ENCODE measurements around the gene TTC17.
"Not testable (repeated sequence)": the region's sequence is repeated elsewhere in the genome, so short reads cannot be mapped to it uniquely, and the experiment has no call there.

TTC17 gene

DNA sequence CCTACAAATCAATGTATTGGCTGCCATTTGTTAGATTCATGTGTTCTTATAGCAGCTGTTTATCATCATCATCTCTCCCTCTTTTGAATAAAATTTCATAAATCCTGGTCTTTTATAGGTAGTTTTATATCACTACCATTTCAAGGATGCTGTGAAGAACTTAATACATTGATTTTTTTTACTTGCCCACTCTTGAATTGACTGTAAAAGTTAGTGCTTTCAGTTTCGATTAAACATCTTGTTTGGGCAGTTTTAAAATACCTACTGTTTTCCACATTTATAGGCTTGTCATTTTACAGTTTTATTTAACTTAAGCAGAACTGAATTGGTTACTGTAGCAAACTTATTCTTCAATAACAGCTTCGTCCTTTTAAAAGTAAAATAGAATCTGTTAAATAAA lies 59.5 kb downstream of the TTC17 start:
- peaks cover 27% of the 10 kb centered on the region for H3K36me3 ChIP-seq (ENCODE audit: insufficient read depth, low read length)
- no peak overlapping the region for H2AFZ ChIP-seq (ENCODE audit: low read length)
- H3F3A ChIP-seq (ENCODE audit: low read depth), result no peaks in the 10 kb centered on the region
- no peak overlapping the region for H3K4me3 ChIP-seq (ENCODE audit: low read length, poor library complexity, severe bottlenecking)
- no peaks in the 10 kb centered on the region for H3K4me1 ChIP-seq (ENCODE audit: insufficient read depth, low read length, poor library complexity, severe bottlenecking)
- no peaks in the 10 kb centered on the region for H3K27me3 ChIP-seq (ENCODE audit: insufficient read depth, low read length, poor library complexity, severe bottlenecking)
- no peak overlapping the region for H3K4me2 ChIP-seq (ENCODE audit: low read depth, low read length, poor library complexity, severe bottlenecking)
- H3K9me2 ChIP-seq (replicated peaks; ENCODE audit: low read depth, low read length), result no peaks in the 10 kb centered on the region
- H3K9me3 ChIP-seq (ENCODE audit: insufficient read depth, low read depth, low read length), result no peaks in the 10 kb centered on the region
- no peak overlapping the region for H3K9ac ChIP-seq (ENCODE audit: low read depth, low read length, poor library complexity, severe bottlenecking)
- H3K79me2 ChIP-seq (ENCODE audit: insufficient read depth, low read length), result no peaks in the 10 kb centered on the region
- no peaks in the 10 kb centered on the region for H4K20me1 ChIP-seq (ENCODE audit: insufficient read depth, low read length, poor library complexity, severe bottlenecking)
- no peak for TF ChIP-seq EZH2phosphoT487 (IDR thresholded peaks at IDR 0.05; ENCODE audit: borderline replicate concordance)
- TF ChIP-seq, protein P1, sequence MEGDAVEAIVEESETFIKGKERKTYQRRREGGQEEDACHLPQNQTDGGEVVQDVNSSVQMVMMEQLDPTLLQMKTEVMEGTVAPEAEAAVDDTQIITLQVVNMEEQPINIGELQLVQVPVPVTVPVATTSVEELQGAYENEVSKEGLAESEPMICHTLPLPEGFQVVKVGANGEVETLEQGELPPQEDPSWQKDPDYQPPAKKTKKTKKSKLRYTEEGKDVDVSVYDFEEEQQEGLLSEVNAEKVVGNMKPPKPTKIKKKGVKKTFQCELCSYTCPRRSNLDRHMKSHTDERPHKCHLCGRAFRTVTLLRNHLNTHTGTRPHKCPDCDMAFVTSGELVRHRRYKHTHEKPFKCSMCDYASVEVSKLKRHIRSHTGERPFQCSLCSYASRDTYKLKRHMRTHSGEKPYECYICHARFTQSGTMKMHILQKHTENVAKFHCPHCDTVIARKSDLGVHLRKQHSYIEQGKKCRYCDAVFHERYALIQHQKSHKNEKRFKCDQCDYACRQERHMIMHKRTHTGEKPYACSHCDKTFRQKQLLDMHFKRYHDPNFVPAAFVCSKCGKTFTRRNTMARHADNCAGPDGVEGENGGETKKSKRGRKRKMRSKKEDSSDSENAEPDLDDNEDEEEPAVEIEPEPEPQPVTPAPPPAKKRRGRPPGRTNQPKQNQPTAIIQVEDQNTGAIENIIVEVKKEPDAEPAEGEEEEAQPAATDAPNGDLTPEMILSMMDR (conservative IDR thresholded peaks at IDR 0.05; ENCODE audit: low read length), result no peak

DNA sequence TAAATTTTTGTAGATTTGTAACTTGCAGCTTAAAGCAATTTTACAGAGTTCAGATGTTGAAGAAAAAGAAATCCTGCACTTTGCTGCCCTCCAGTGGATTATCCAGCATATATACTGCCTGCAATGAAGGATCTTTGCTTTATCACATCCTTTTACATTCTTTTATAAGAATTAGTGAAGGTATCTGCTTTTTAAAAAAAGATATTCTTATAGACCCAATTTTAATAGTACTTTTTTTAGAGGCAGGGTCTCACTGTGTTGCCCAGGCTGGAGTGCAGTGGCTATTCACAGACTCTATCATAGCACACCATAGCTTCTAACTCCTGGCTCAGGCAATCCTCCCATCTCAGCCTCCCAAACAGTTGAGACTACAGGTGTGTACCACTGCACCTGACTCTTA lies 60.7 kb downstream of the TTC17 start:
- Histone ChIP-seq H3K9me2 (replicated peaks; ENCODE audit: low read depth, low read length) (no peaks in the 10 kb centered on the region), H3F3A (ENCODE audit: low read depth) (no peaks in the 10 kb centered on the region), H2AFZ (ENCODE audit: low read length) (no peak overlapping the region), H4K20me1 (ENCODE audit: insufficient read depth, low read length, poor library complexity, severe bottlenecking) (no peaks in the 10 kb centered on the region), H3K9ac (ENCODE audit: low read depth, low read length, poor library complexity, severe bottlenecking) (no peak overlapping the region), H3K79me2 (ENCODE audit: insufficient read depth, low read length) (no peaks in the 10 kb centered on the region), H3K27me3 (ENCODE audit: insufficient read depth, low read length, poor library complexity, severe bottlenecking) (no peaks in the 10 kb centered on the region), H3K4me3 (ENCODE audit: low read length, poor library complexity, severe bottlenecking) (no peak overlapping the region), H3K4me2 (ENCODE audit: low read depth, low read length, poor library complexity, severe bottlenecking) (no peak overlapping the region), H3K9me3 (ENCODE audit: insufficient read depth, low read depth, low read length) (no peaks in the 10 kb centered on the region), H3K36me3 (ENCODE audit: insufficient read depth, low read length) (peaks cover 22% of the 10 kb centered on the region), H3K4me1 (ENCODE audit: insufficient read depth, low read length, poor library complexity, severe bottlenecking) (no peaks in the 10 kb centered on the region)
- TF ChIP-seq EZH2phosphoT487 (IDR thresholded peaks at IDR 0.05; ENCODE audit: borderline replicate concordance), result no peak
- TF ChIP-seq, protein P1 (conservative IDR thresholded peaks at IDR 0.05; ENCODE audit: low read length), result peak; percentile 86

DNA sequence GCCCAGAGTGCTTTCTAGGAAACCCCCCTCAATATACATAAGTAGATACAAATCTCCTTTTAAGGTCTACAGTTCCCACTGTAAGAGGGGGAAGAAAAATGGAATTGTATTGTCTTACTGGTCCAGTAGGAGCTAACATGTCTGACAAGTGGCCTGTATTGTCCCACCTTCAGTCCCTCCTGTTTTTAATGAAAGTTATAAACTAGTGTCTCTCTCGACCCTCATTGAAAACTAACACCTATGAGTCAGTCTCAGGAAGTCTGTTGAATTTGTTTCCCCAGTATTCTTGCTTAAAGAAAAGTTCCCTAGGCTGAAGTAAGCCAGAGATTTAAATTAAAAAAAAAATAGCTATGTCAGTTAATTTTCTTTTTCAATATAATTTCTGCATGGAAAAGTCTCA lies 69.3 kb downstream of the TTC17 start:
- Histone ChIP-seq H4K20me1 (ENCODE audit: insufficient read depth, low read length, poor library complexity, severe bottlenecking) (no peaks in the 10 kb centered on the region), H3K79me2 (ENCODE audit: insufficient read depth, low read length) (no peaks in the 10 kb centered on the region)

DNA sequence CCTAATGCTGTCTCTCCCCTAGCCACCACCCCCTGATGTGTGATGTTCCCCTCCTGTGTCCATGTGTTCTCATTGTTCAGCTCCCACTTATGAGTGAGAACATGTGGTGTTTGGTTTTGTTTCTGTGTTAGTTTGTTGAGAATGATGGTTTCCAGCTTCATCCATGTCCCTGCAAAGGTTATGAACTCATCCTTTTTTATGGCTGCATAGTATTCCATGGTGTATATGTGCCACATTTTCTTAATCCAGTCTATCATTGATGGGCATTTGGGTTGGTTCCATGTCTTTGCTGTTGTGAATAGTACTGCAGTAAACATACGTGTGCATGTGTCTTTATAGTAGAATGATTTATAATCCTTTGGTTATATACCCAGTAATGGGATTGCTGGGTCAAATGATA lies 72.2 kb downstream of the TTC17 start:
- H3K36me3 ChIP-seq (ENCODE audit: insufficient read depth, low read length); H2AFZ ChIP-seq (ENCODE audit: low read length); H3K9me2 ChIP-seq (replicated peaks; ENCODE audit: low read depth, low read length); H3K4me3 ChIP-seq (ENCODE audit: low read length, poor library complexity, severe bottlenecking); H3K4me2 ChIP-seq (ENCODE audit: low read depth, low read length, poor library complexity, severe bottlenecking); H3K4me1 ChIP-seq (ENCODE audit: insufficient read depth, low read length, poor library complexity, severe bottlenecking); H3F3A ChIP-seq (ENCODE audit: low read depth); H3K9ac ChIP-seq (ENCODE audit: low read depth, low read length, poor library complexity, severe bottlenecking); H3K27me3 ChIP-seq (ENCODE audit: insufficient read depth, low read length, poor library complexity, severe bottlenecking); H4K20me1 ChIP-seq (ENCODE audit: insufficient read depth, low read length, poor library complexity, severe bottlenecking); H3K79me2 ChIP-seq (ENCODE audit: insufficient read depth, low read length); H3K9me3 ChIP-seq (ENCODE audit: insufficient read depth, low read depth, low read length): not testable (repeated sequence)

More for the DNA sequence above, 69.3 kb downstream of the TTC17 start:
- Histone ChIP-seq H3K36me3 (ENCODE audit: insufficient read depth, low read length) (no peaks in the 10 kb centered on the region; the same call in 1 of the 2 replicates), H3F3A (ENCODE audit: low read depth) (no peaks in the 10 kb centered on the region), H3K4me2 (ENCODE audit: low read depth, low read length, poor library complexity, severe bottlenecking) (no peak overlapping the region), H3K4me3 (ENCODE audit: low read length, poor library complexity, severe bottlenecking) (no peak overlapping the region), H2AFZ (ENCODE audit: low read length) (no peak overlapping the region), H3K9me3 (ENCODE audit: insufficient read depth, low read depth, low read length) (no peaks in the 10 kb centered on the region), H3K9ac (ENCODE audit: low read depth, low read length, poor library complexity, severe bottlenecking) (no peak overlapping the region), H3K4me1 (ENCODE audit: insufficient read depth, low read length, poor library complexity, severe bottlenecking) (no peaks in the 10 kb centered on the region), H3K27me3 (ENCODE audit: insufficient read depth, low read length, poor library complexity, severe bottlenecking) (no peaks in the 10 kb centered on the region), H3K9me2 (replicated peaks; ENCODE audit: low read depth, low read length) (no peaks in the 10 kb centered on the region)
- TF ChIP-seq EZH2phosphoT487 (IDR thresholded peaks at IDR 0.05; ENCODE audit: borderline replicate concordance), result no peak
- TF ChIP-seq, protein P1 (conservative IDR thresholded peaks at IDR 0.05; ENCODE audit: low read length), result no peak

Measured in Loucy (cell line).